H1 (cell line): Measurements from ENCODE around the gene FGD5. TPM values are rescaled to one million over a fixed set of nuclear protein-coding genes. Genes with fewer than 3 reads are reported as not detected.

Source experiments
- NANOG ChIP-seq: IDR thresholded peaks from 2 replicates; pipeline ENCODE4 v1.6.1; 2011; ENCODE audit warnings: low read length, low read depth, mild to moderate bottlenecking, inconsistent platforms; ENCODE audit not compliant: insufficient read depth, poor library complexity, severe bottlenecking
- RXRA ChIP-seq: IDR thresholded peaks from 2 replicates; pipeline ENCODE4 v1.6.1; 2011; ENCODE audit warnings: low read depth, mild to moderate bottlenecking, low read length, moderate library complexity; ENCODE audit not compliant: insufficient read depth
- SUZ12 ChIP-seq: fragments of 200-600 bp; sonication (generic); IDR thresholded peaks from 2 replicates; pipeline ENCODE4 v1.6.1; 2012; ENCODE audit warnings: mild to moderate bottlenecking, inconsistent platforms, low read length, moderate library complexity, mixed read lengths
- polyA plus RNA-seq, 7 experiments: library from polyadenylated mRNA; depleted of rRNA in 3 of 7; stranded (reverse) in 5 of 7; unstranded in 2 of 7; fragments of >200 nt in 5 of 7; fragments of 200-250 nt in 2 of 7; gene quantifications; 1 replicate in 5 of 7; 2 replicates in 1 of 7; 4 replicates in 1 of 7; pipeline versions ENCODE4 v1.2.1 to v1.2.3, GENCODE V29; 2011 to 2013; ENCODE audit warnings: missing spikeins in 2 of 7, mixed read lengths in 2 of 7
- total RNA-seq: library from RNA; stranded (reverse); fragmentation: NEBNext Ultra II Directional; extraction: Animal tissue kit (Norgen Biotek cat#: 25700); gene quantifications from 2 replicates; pipeline ENCODE4 v1.2.1, GENCODE V29; 2021

The FGD5 gene
- total and polyA plus RNA-seq, 2 of the 8 experiments (the other 6 are each of a cell fraction or from before 2014, with no cell fraction given) = 4.7 to 14.3 TPM

DNA sequence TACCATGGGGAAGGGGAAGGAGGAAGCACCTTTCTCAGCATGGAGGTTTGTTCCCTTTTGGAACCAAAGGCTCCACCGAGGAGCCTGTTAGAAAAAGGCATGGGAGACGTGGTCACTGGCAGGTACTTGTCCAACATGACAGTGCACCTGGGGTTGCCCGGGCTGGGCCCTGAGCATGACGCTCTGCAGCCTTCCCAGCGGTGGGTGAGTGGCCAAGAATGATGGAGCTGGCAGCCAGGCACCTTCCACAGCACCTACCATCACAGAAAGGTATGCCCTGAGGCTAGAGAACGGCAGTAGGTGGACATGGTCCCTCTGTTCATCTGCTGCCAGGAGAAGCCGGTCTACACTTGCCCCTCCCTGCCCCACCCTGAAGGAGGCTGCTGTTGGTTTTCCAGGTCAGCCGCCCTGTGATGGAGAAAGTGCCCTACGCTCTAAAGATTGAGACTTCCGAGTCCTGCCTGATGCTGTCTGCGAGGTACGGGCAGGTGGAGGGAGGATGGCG lies 99.6 kb downstream of the FGD5 start (continued):
- no peak for TF ChIP-seq NANOG
- no peak for TF ChIP-seq SUZ12
- no peak for TF ChIP-seq RXRA
- TF ChIP-seq, all 59 proteins: peak for 0
